Subcutaneous adipose tissue (tissue), 4 donors: ENCODE data around the gene FOXQ1. TPM values are rescaled to one million over a fixed set of nuclear protein-coding genes. Genes with fewer than 3 reads are reported as not detected.

ENCODE experiments used
- CTCF ChIP-seq: fragments of 450-650 bp; IDR thresholded peaks from one replicate; pipeline ENCODE4 v1.5.1; 2016; ENCODE audit warnings: low read depth, mild to moderate bottlenecking, control low read depth, antibody characterized with exemption, moderate library complexity
- total RNA-seq, 4 donors: library from RNA; depleted of rRNA; stranded (reverse); fragments of >200 nt; gene quantifications; one replicate each; pipeline ENCODE4 v1.1.0, GENCODE V29; 2016

FOXQ1 gene
- total RNA-seq, 4 donors from 2014 or later, result 0.44 TPM; not detected in 3

DNA sequence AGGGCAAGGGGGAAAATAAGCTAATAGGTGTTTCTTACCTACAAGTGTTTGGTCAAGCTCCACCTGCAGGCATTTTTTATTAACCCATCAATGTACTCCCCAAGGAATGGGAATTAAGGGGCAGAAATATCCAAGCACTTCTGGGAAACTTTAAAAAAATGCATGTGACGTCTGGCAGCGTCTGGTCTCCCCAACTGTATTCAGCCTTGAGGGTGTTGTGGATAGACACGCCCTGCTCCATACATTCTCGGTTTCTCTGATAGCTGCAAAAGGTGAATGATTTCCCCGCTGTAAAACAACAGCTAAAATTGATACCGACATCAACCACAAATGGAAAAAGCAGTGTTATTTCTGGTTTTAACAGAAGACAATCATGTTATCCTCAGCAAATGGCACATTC lies 2.5 kb upstream of the FOXQ1 start:
- TF ChIP-seq CTCF, result no peak

GRCh38 chr6:1310628-1311399 lies 1.1 kb upstream of the FOXQ1 start:
- no peak for TF ChIP-seq CTCF

DNA sequence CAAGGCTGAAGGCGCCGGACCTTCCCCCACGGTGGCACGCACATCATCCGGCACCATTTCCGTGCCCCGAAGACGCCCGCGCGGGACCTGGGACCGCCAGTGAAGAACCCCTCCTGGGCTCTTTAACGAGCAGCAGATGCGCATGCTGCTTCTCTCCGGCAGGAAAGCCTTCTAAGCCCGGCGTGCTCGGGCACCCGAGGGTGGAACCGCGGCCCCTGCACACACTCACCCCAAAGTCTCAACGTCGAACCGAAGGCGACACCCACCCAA lies 240 bp downstream of the FOXQ1 start:
- no peak for TF ChIP-seq CTCF

GRCh38 chr6:1312473-1313367 lies 822 bp downstream of the FOXQ1 start:
- TF ChIP-seq CTCF, result no peak

- no peak for TF ChIP-seq CTCF
These were observed 1.5 kb downstream of the FOXQ1 start for GRCh38 chr6:1313384-1313766.

DNA sequence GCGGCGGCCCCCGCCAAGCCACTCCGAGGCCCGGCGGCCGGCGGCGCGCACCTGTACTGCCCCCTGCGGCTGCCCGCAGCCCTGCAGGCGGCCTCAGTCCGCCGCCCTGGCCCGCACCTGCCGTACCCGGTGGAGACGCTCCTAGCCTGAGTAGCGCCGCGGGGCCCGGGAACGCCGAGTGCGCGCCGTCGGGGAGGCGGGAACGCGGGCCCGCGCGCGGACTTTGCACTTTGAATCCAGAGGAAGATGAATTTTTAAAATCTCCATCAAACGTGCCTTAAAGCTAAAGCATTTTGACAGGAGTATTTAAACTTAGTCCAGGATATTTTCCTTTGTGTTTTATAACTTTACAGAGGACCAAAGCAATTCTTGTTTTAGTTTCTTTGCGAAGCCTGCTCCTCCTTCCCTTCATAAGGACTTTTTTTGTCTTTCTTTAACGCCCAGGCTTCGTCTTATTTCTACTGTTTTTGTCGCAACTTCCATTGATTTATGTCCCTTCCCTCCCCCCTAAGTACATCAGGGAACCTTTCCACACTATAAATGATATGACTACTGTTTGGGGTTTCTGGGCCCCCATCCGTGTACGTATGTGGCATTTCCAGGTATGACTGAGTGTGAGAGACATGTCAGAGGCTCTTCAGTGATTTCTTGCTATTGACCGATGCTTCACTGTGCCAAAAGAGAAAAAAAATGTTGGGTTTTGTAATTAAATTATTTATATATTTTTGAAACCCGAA lies 2.0 kb downstream of the FOXQ1 start:
- TF ChIP-seq CTCF, result no peak

GRCh38 chr6:1314617-1315016 lies 2.7 kb downstream of the FOXQ1 start:
- TF ChIP-seq CTCF, result no peak
